ENCODE measurements around the gene SESN1.

The SESN1 gene

DNA sequence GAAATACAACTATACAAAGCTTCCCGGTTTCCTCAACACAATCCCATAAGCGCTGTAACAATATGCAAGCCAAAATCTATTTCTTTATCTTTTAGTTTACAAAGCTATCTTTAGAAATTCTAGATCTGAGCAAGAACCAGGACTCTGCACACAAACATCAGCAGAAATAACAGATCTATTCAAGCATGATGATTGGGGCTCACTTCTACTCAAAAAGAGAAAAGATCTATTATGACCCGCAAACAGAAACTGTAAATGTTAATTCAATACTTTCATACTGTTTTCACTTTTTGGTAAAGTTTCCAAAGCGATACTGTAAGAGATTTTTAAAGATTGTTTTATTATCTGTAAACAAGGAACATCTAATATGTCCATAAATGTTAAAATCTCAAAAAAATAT is 86.6 kb downstream of the SESN1 start:
- H3K4me3 ChIP-seq (ENCODE audit: low read depth, low read length): peak overlapping the region; percentile 97

DNA sequence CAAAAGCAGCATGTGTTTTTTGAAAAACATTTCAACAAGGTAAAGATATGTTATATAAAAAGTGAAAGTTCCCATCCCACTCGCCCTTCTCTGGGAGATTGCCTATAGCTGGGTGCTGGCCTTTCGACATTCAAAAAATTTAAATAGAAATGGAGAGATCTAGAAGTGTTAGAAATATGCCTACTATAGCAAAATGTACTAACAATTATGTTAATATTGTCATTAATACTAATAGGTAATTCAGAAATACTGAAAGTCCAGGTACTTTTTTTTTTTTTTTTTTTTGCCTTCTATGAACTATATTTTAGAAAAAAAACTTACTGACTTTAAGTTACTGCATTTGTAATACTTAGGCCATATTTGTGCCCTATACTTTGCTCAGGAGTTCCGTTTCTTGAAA is 87.1 kb downstream of the SESN1 start:
- TF ChIP-seq, protein P1, sequence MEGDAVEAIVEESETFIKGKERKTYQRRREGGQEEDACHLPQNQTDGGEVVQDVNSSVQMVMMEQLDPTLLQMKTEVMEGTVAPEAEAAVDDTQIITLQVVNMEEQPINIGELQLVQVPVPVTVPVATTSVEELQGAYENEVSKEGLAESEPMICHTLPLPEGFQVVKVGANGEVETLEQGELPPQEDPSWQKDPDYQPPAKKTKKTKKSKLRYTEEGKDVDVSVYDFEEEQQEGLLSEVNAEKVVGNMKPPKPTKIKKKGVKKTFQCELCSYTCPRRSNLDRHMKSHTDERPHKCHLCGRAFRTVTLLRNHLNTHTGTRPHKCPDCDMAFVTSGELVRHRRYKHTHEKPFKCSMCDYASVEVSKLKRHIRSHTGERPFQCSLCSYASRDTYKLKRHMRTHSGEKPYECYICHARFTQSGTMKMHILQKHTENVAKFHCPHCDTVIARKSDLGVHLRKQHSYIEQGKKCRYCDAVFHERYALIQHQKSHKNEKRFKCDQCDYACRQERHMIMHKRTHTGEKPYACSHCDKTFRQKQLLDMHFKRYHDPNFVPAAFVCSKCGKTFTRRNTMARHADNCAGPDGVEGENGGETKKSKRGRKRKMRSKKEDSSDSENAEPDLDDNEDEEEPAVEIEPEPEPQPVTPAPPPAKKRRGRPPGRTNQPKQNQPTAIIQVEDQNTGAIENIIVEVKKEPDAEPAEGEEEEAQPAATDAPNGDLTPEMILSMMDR (IDR thresholded peaks at IDR 0.05; ENCODE audit: low read depth, low read length): no peak
- peak overlapping the region; percentile 97 for H3K4me3 ChIP-seq (ENCODE audit: low read depth, low read length)

More for the DNA sequence above, 86.6 kb downstream of the SESN1 start:
- TF ChIP-seq, protein P1 (IDR thresholded peaks at IDR 0.05; ENCODE audit: low read depth, low read length): no peak

DNA sequence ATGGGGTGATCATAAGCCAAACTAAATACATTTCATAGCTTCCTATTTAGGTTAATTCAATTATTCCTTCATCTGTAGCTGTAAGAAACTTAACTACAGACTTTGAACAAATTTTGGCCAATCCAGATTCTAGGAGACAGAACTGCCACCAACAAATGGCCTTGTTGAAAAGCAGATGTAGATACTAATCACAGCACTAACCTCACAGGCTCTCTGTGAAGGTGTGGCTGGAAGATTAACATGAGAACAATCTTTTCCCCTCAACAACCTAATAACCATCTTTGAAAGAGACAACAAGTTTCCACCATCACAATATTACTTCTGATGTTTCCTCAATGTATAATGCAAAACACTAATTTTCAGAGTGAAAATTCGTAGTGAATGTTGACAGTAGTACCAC is 87.8 kb downstream of the SESN1 start:
- no peak overlapping the region for H3K4me3 ChIP-seq (ENCODE audit: low read depth, low read length)
- TF ChIP-seq, protein P1 (IDR thresholded peaks at IDR 0.05; ENCODE audit: low read depth, low read length): no peak

DNA sequence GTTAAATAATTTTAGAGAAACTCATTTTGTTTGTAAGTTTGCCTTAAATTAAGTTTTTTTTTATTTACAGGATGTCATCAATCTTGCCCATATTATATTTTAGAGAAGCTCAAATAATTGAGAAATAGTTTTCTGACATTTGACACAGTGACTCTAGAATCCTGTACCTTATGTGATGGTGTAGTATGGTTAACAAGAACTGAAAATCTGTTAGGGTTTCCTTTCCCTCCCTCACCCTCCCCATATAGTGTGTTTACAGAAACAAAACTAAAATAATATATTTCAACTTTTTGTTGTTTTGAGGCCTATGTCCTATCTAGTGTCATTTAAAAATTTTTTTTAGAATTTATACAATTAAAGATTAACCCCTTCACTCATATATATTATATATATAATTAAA is 91.8 kb downstream of the SESN1 start:
- TF ChIP-seq, protein P1 (IDR thresholded peaks at IDR 0.05; ENCODE audit: low read depth, low read length): no peak
- H3K4me3 ChIP-seq (ENCODE audit: low read depth, low read length): no peak overlapping the region

DNA sequence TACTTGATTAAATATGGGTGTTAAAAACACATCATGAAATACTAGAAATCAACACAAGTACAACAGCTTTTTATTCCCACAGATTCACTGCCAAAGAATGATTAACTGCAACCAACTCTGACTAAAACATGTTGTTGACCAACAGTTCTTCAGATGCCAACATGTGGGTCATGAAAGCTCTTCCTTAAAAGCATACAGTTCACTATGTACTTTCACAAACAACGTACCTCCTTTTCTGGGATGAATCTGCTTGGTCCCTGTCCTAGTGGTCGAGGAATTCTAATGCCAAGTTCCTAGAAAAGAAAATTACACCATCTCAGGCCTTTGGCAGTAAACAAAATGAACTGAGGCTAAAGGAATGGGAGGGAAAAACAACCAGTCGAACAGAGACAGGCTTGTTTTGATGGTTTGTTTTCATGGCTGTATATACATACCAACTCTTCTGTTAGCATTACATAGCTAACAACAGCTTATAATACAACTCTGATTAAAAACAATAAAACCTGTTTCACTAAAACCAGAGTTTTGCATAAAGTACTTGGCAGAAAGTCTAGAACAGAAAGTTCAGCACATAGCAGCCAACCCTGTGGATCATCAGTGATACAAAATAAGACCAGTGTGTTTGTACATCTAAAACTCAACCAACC is 92.5 kb downstream of the SESN1 start:
- TF ChIP-seq, protein P1 (IDR thresholded peaks at IDR 0.05; ENCODE audit: low read depth, low read length): no peak
- no peak overlapping the region for H3K4me3 ChIP-seq (ENCODE audit: low read depth, low read length)

DNA sequence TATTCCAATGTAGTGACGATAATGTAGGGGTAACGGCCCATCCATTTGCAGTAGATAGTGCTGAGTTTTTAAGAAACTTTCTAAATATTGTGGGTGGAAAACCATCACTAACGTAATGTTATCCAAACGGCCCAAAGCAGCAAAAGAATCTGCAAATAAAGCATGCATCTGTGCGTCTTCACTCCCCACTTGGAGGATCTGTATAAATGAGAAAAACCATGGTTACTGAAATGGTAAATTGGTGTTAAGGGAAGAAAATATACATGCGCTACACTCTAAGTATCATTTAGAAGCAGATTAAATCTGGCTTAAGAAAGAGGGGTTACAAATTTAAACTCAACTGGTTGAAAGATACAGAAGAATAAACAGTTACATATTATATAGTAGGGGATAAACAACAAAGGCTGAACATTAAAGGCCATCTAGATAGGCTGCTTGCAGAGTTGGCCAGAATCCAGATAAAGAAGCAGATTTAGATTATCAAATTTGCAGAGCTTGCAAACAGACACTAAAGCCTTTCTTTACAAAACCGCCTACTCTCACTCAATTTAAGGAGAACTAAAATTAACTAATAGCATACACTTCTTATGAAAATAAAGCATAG is 93.3 kb downstream of the SESN1 start:
- no peak overlapping the region for H3K4me3 ChIP-seq (ENCODE audit: low read depth, low read length)
- TF ChIP-seq, protein P1 (IDR thresholded peaks at IDR 0.05; ENCODE audit: low read depth, low read length): no peak

DNA sequence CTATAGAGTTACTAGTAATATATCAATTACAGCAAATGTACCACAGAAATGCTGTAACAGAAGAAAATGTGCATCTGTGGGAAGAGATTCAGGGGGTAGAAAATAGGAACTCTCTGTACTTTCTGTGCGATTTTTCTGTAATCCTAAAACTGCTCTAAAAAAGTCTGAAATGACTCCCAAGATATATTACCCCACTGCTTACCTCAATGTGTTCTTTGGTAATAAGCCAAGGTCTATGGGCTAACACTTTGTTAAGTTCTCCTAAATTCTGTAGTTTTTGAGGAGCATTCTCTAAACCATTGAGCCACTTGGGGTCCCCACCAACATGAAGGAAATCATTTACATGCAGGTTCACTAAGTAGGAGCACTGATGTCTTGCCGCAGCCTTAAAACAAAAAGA is 94.4 kb downstream of the SESN1 start:
- no peak overlapping the region for H3K4me3 ChIP-seq (ENCODE audit: low read depth, low read length)
- TF ChIP-seq, protein P1 (IDR thresholded peaks at IDR 0.05; ENCODE audit: low read depth, low read length): no peak
